Fibroblast of lung (primary cell): ENCODE measurements around the gene REX1BD. TPM values are rescaled to one million over a fixed set of nuclear protein-coding genes. Genes with fewer than 3 reads are reported as not detected.

Experiments used
- DNase-seq, 2 donors: peaks; one replicate each; pipeline versions ENCODE4 v3.0.0 to v3.0.0-alpha.2; 2010; ENCODE audit warnings: low read depth in 2 of 2
- H2AFZ ChIP-seq: 2 replicates; pipeline ENCODE4 v1.5.1; 2012; ENCODE audit warnings: low read length, control low read depth, inconsistent platforms
- H3K27ac ChIP-seq: 2 replicates; pipeline ENCODE4 v1.5.1; 2011; ENCODE audit warnings: low read length, control low read depth; ENCODE audit not compliant: insufficient read depth
- H3K27me3 ChIP-seq: 2 replicates; pipeline ENCODE4 v1.5.1; 2011; ENCODE audit warnings: mild to moderate bottlenecking, low read length; ENCODE audit not compliant: control insufficient read depth, insufficient read depth
- H3K36me3 ChIP-seq: 2 replicates; pipeline ENCODE4 v1.5.1; 2011; ENCODE audit warnings: low read length; ENCODE audit not compliant: control insufficient read depth, insufficient read depth
- H3K4me1 ChIP-seq: 2 replicates; pipeline ENCODE4 v1.5.1; 2011; ENCODE audit warnings: low read length; ENCODE audit not compliant: control insufficient read depth, insufficient read depth; ENCODE audit errors: extremely low read depth
- H3K4me2 ChIP-seq: 2 replicates; pipeline ENCODE4 v1.5.1; 2011; ENCODE audit warnings: low read length, control low read depth; ENCODE audit not compliant: insufficient read depth; ENCODE audit errors: extremely low read depth
- H3K4me3 ChIP-seq, 4 experiments: fragments of 200-600 bp in 1 of 4; sonication (generic) in 1 of 4; replicated peaks in 1 of 4; 2 replicates each; pipeline ENCODE4 v1.5.1; 2011 to 2016; ENCODE audit warnings: low read length in 4 of 4, low read depth in 3 of 4, mild to moderate bottlenecking in 3 of 4, control low read depth in 2 of 4, inconsistent platforms in 1 of 4, mixed read lengths in 1 of 4; ENCODE audit not compliant: insufficient read depth in 1 of 4; ENCODE audit errors: control extremely low read depth in 1 of 4
- H3K79me2 ChIP-seq: 2 replicates; pipeline ENCODE4 v1.5.1; 2012; ENCODE audit warnings: mild to moderate bottlenecking, low read length, inconsistent platforms; ENCODE audit not compliant: control insufficient read depth, insufficient read depth
- H3K9ac ChIP-seq: 2 replicates; pipeline ENCODE4 v1.5.1; 2011; ENCODE audit warnings: mild to moderate bottlenecking, low read length, control low read depth; ENCODE audit not compliant: insufficient read depth
- H3K9me3 ChIP-seq: 2 replicates; pipeline ENCODE4 v1.5.1; 2012; ENCODE audit warnings: low read depth, low read length; ENCODE audit not compliant: control insufficient read depth, insufficient read depth
- H4K20me1 ChIP-seq: 2 replicates; pipeline ENCODE4 v1.5.1; 2011; ENCODE audit warnings: low read length; ENCODE audit not compliant: control insufficient read depth, insufficient read depth; ENCODE audit errors: extremely low read depth
- CTCF ChIP-seq, 2 donors: IDR thresholded peaks in 1 of 2; conservative IDR thresholded peaks in 1 of 2; 1 replicate in 1 of 2; 2 replicates in 1 of 2; pipeline ENCODE4 v1.5.1; 2011 to 2012; ENCODE audit warnings: low read length in 2 of 2, control low read depth in 1 of 2, inconsistent platforms in 1 of 2, low read depth in 1 of 2, mild to moderate bottlenecking in 1 of 2
- EZH2 ChIP-seq: IDR thresholded peaks from 2 replicates; pipeline ENCODE4 v1.5.1; 2012; ENCODE audit warnings: low read length, control low read depth, mild to moderate bottlenecking; ENCODE audit errors: missing control alignments
- polyA plus RNA-seq, 2 donors: library from polyadenylated mRNA; depleted of rRNA in 1 of 2; stranded (reverse) in 1 of 2; unstranded in 1 of 2; fragments of >200 nt; gene quantifications; 2 replicates each; pipeline ENCODE4 v1.2.1, GENCODE V29; 2011 to 2012; ENCODE audit warnings: missing spikeins in 1 of 2
- total RNA-seq: library from RNA; depleted of rRNA; stranded (reverse); fragments of >200 nt; gene quantifications from 2 replicates; pipeline ENCODE4 v1.2.1, GENCODE V29; 2014

Gene REX1BD
- total and polyA plus RNA-seq, 2 donors (not counting 1 experiment from before 2014, with no cell fraction given): 16.2 to 37.0 TPM

DNA sequence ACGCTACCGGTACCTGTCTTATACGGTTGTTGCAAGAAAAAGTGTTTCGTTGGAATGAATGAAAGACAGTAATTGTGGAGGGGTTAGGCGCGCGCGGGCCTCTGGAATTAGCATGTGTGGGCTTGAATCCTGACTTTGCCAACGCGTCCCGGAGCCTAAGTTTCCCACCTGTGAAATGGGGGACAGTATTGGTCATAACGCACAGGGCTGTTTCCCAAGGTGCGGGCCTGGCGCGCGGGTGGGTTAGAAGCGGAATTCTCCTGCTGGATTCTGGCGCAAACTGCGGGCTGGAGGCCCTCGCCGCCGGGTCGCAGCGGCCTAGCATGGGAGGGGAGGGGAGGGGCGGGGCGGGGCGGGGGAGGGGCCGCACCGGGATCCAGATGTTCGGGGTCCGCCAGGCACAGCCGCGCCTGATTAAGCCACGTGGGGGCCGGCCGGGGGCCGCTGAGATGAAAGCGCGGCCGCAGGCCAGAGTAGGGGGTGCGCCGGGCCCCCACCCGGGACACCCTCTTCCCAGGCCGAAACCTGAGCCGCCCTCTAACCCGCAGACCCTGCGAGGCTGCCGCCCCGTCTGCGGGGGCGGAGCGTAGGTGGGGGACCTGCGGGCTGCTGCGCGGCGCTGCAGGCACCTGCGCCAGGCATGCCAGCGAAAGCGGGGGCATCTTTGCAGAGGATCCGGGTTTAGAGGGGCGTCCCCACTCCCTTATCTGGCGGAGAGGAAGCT, 22.9 kb downstream of the REX1BD start:
- no peak overlapping the region for H3K4me3 ChIP-seq
- H3K9me3 ChIP-seq: no peaks in the 10 kb centered on the region
- no peak overlapping the region for H3K9ac ChIP-seq
- H4K20me1 ChIP-seq: no peaks in the 10 kb centered on the region
- no peak overlapping the region for H3K4me2 ChIP-seq
- H3K79me2 ChIP-seq: no peaks in the 10 kb centered on the region
- no peak for DNase-seq
- no peaks in the 10 kb centered on the region for H3K4me1 ChIP-seq
- TF ChIP-seq CTCF (conservative IDR thresholded peaks at IDR 0.05 in 1 of 2, IDR thresholded peaks at IDR 0.05 in 1 of 2; ENCODE audit: low read depth in 1 of 2, low read length in 2 of 2) (no peak), EZH2 (peak; percentile 93)
- H3K36me3 ChIP-seq: no peaks in the 10 kb centered on the region
- H3K27me3 ChIP-seq: peaks cover 73% of the 10 kb centered on the region
- no peak overlapping the region for H2AFZ ChIP-seq
- H3K27ac ChIP-seq: no peak overlapping the region

DNA sequence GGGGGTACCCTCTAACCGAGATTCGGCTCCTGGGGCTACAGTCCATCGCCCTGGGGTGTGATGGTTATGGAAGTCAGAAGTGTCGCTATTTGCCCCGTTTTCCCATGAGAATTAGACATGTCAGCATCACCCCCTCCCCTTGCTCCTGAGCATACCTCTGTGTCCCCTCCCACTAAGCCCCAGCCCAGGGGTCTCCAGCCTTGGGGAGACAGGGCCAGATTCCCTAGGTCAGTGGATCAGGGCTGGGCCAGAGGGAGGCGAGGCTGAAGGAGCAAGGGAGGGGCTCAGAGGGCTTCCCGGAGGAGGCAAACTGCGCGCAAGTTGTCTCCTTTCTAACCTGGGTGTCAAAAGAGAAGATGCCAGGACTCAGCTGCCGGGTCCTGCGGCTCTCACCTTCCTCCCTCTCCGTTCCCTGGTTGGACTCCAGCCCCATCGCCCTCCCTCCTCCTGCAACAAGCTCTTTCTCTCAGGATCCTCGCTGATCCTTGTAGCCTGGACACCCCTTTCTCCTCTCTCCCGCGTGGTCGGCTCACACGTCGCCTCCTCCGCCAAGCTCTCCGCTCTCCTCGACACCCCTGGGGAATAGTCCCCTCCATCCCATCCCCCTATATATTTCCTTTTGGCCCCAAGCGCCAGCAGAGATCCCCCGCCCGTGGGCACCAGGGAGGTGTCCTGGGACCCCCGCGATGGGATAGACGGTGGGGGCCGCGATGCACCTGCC, 23.6 kb downstream of the REX1BD start:
- Histone ChIP-seq H3K27ac (no peak overlapping the region), H3K4me2 (peak overlapping the region; percentile 8), H4K20me1 (no peaks in the 10 kb centered on the region), H3K9me3 (no peaks in the 10 kb centered on the region), H3K79me2 (no peaks in the 10 kb centered on the region), H3K4me1 (no peaks in the 10 kb centered on the region), H3K4me3 (peak overlapping the region in 2 of 4 experiments; percentile 17 to 48), H3K9ac (no peak overlapping the region), H3K36me3 (no peaks in the 10 kb centered on the region), H3K27me3 (peaks cover 71% of the 10 kb centered on the region), H2AFZ (no peak overlapping the region)
- TF ChIP-seq CTCF (conservative IDR thresholded peaks at IDR 0.05 in 1 of 2, IDR thresholded peaks at IDR 0.05 in 1 of 2; ENCODE audit: low read depth in 1 of 2, low read length in 2 of 2) (no peak), EZH2 (peak; percentile 99)
- no peak for DNase-seq

- H3K27ac ChIP-seq: no peak within 1 kb of the TSS
- no peaks in the 10 kb centered on the region for H3K4me1 ChIP-seq
- H3K4me2 ChIP-seq: peak within 1 kb of the TSS; percentile 62
- H4K20me1 ChIP-seq: no peaks in the 10 kb centered on the region
- peak; percentile 32 for TF ChIP-seq EZH2
- no peak for TF ChIP-seq CTCF (conservative IDR thresholded peaks at IDR 0.05 in 1 of 2, IDR thresholded peaks at IDR 0.05 in 1 of 2; ENCODE audit: low read depth in 1 of 2, low read length in 2 of 2)
- H2AFZ ChIP-seq: no peak within 1 kb of the TSS
- peaks cover 64% of the 10 kb centered on the region for H3K27me3 ChIP-seq
- H3K9ac ChIP-seq: no peak within 1 kb of the TSS
- no peaks in the 10 kb centered on the region for H3K9me3 ChIP-seq
- no peak for DNase-seq
- no peaks in the 10 kb centered on the region for H3K79me2 ChIP-seq
- H3K4me3 ChIP-seq: peak within 1 kb of the TSS in 3 of 4 experiments; percentile 15 to 48 (median 17)
- no peaks in the 10 kb centered on the region for H3K36me3 ChIP-seq
Measured at GRCh38 chr19:18612772-18613588, 24.4 kb downstream of the REX1BD start, which contains the start of gene TMEM59L. TSS of gene TMEM59L (plus strand) at chr19:18612870. CDS start at chr19:18612959, 89 bp downstream.
